HepG2 (cell line): ENCODE data around the gene FAM83E. TPM values are rescaled to one million over a fixed set of nuclear protein-coding genes. Genes with fewer than 3 reads are reported as not detected.
A peak's percentile ranks its signal among the peaks of the same experiment; 100 is the strongest.

Source experiments
- DNMT1 ChIP-seq: sonication (generic); formaldehyde crosslinking; IDR thresholded peaks from 2 replicates; pipeline ENCODE4 v1.5.1; 2020; ENCODE audit warnings: mild to moderate bottlenecking, missing genetic modification reagents
- KAT2B ChIP-seq: fragments of 150-350 bp; IDR thresholded peaks from 2 replicates; pipeline ENCODE4 v1.6.1; 2014; ENCODE audit warnings: low read depth, low read length, borderline replicate concordance
- RXRA ChIP-seq: sonication (generic); formaldehyde crosslinking; IDR thresholded peaks from 2 replicates; pipeline ENCODE4 v1.5.1; 2020; ENCODE audit warnings: missing genetic modification reagents
- SAP130 ChIP-seq: IDR thresholded peaks from 2 replicates; pipeline ENCODE4 v1.6.1; 2016; ENCODE audit warnings: low read depth
- ZFAT ChIP-seq: sonication (generic); formaldehyde crosslinking; conservative IDR thresholded peaks from 2 replicates; pipeline ENCODE4 v1.8.1; 2023; ENCODE audit warnings: missing genetic modification reagents, inconsistent platforms
- ZNF550 ChIP-seq: sonication (generic); formaldehyde crosslinking; IDR thresholded peaks from 2 replicates; pipeline ENCODE4 v1.4.0; 2020; ENCODE audit warnings: mild to moderate bottlenecking, missing genetic modification reagents, borderline replicate concordance
- ZNF878 ChIP-seq: sonication (generic); formaldehyde crosslinking; IDR thresholded peaks from 2 replicates; pipeline ENCODE4 v1.8.1; 2023; ENCODE audit warnings: mild to moderate bottlenecking, missing genetic modification reagents, moderate library complexity
- ZNF883 ChIP-seq: sonication (generic); formaldehyde crosslinking; IDR thresholded peaks from 2 replicates; pipeline ENCODE4 v1.5.1; 2020; ENCODE audit warnings: mild to moderate bottlenecking, missing genetic modification reagents; ENCODE audit errors: not compliant biosample characterization
- polyA plus RNA-seq, 8 experiments: library from polyadenylated mRNA; depleted of rRNA in 3 of 8; stranded (reverse) in 7 of 8; unstranded in 1 of 8; fragments of >200 nt; fragmentation: Illumina TruSeq in 4 of 8; extraction: Trizol in 4 of 8; gene quantifications; 2 replicates each; pipeline versions ENCODE4 v1.2.1 to v1.2.3, GENCODE V29; 2011 to 2016; ENCODE audit warnings: low read depth in 4 of 8, missing spikeins in 1 of 8, mixed read lengths in 1 of 8; ENCODE audit not compliant: insufficient read depth in 1 of 8
- total RNA-seq, 5 experiments: library from RNA; depleted of rRNA; stranded (reverse); fragments of >200 nt; fragmentation: Illumina TruSeq; extraction: Trizol; gene quantifications; 2 replicates each; pipeline ENCODE4 v1.2.3, GENCODE V29; 2016; ENCODE audit warnings: low read depth in 1 of 5
- TF ChIP-seq, protein P1 (sequence below): sonication (generic); formaldehyde crosslinking; IDR thresholded peaks from 2 replicates; pipeline ENCODE4 v1.9.0; 2021; ENCODE audit warnings: mild to moderate bottlenecking, missing genetic modification reagents
- TF ChIP-seq, protein P2 (sequence below): sonication (generic); formaldehyde crosslinking; IDR thresholded peaks from 2 replicates; pipeline ENCODE4 v1.4.0; 2020; ENCODE audit warnings: missing genetic modification reagents
- TF ChIP-seq, protein P3 (sequence below): sonication (generic); formaldehyde crosslinking; IDR thresholded peaks from 2 replicates; pipeline ENCODE4 v1.4.0; 2020; ENCODE audit warnings: mild to moderate bottlenecking, low read depth, missing genetic modification reagents
- TF ChIP-seq, protein P4 (sequence below): sonication (generic); formaldehyde crosslinking; conservative IDR thresholded peaks from 2 replicates; pipeline ENCODE4 v1.8.1; 2023; ENCODE audit warnings: missing genetic modification reagents
- TF ChIP-seq, protein P5 (sequence below): sonication (generic); formaldehyde crosslinking; IDR thresholded peaks from 2 replicates; pipeline ENCODE4 v1.8.1; 2023; ENCODE audit warnings: missing genetic modification reagents, inconsistent platforms, borderline replicate concordance
- TF ChIP-seq, protein P6 (sequence below): sonication (generic); formaldehyde crosslinking; conservative IDR thresholded peaks from 2 replicates; pipeline ENCODE4 v1.4.0; 2020; ENCODE audit warnings: missing genetic modification reagents

The FAM83E gene
- total and polyA plus RNA-seq, 2 of the 13 experiments (the other 11 are each of a cell fraction or from before 2014, with no cell fraction given) = 0.18 to 0.60 TPM

DNA sequence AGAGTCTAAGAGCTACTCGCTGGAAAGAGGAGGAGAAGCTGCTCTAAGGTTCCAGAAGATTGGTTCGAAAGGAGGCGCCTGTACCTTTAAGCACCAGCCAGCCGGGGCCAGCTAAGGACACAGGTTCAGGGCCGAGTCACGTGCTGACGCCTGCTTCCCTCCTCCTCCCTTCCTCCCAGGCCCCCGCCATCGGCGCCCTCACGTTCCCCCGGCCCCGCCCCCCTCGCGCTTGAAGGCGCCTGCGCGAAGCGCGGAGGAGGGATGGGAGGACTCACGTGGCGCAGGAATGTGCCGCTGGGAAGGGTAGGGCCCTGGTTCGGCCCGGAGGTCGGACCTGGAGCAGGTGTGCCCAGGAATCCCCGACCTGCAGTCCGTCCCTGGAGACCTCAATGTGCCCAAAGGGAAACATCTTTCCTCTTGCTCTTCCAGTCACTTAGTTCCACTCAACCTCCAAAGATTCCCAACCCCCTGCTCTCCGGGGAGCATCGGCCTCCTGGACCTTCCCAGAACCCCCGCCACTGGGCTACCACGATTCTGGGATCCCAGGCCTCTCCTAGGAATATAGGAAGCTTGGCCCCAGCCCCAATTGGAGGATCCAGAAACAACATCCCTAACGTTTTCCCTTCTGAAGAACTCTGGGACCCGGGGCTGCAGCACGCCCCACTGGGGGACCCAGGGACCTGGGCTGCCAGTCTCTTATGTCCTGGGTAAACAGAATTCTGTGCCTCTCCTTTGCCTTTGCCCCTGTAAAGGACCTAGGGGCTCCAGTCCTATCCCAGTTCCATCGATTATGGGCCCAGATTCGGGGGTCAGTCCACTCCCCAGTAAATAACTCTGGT lies 19.8 kb upstream of the FAM83E start (continued):
- TF ChIP-seq, protein P1, sequence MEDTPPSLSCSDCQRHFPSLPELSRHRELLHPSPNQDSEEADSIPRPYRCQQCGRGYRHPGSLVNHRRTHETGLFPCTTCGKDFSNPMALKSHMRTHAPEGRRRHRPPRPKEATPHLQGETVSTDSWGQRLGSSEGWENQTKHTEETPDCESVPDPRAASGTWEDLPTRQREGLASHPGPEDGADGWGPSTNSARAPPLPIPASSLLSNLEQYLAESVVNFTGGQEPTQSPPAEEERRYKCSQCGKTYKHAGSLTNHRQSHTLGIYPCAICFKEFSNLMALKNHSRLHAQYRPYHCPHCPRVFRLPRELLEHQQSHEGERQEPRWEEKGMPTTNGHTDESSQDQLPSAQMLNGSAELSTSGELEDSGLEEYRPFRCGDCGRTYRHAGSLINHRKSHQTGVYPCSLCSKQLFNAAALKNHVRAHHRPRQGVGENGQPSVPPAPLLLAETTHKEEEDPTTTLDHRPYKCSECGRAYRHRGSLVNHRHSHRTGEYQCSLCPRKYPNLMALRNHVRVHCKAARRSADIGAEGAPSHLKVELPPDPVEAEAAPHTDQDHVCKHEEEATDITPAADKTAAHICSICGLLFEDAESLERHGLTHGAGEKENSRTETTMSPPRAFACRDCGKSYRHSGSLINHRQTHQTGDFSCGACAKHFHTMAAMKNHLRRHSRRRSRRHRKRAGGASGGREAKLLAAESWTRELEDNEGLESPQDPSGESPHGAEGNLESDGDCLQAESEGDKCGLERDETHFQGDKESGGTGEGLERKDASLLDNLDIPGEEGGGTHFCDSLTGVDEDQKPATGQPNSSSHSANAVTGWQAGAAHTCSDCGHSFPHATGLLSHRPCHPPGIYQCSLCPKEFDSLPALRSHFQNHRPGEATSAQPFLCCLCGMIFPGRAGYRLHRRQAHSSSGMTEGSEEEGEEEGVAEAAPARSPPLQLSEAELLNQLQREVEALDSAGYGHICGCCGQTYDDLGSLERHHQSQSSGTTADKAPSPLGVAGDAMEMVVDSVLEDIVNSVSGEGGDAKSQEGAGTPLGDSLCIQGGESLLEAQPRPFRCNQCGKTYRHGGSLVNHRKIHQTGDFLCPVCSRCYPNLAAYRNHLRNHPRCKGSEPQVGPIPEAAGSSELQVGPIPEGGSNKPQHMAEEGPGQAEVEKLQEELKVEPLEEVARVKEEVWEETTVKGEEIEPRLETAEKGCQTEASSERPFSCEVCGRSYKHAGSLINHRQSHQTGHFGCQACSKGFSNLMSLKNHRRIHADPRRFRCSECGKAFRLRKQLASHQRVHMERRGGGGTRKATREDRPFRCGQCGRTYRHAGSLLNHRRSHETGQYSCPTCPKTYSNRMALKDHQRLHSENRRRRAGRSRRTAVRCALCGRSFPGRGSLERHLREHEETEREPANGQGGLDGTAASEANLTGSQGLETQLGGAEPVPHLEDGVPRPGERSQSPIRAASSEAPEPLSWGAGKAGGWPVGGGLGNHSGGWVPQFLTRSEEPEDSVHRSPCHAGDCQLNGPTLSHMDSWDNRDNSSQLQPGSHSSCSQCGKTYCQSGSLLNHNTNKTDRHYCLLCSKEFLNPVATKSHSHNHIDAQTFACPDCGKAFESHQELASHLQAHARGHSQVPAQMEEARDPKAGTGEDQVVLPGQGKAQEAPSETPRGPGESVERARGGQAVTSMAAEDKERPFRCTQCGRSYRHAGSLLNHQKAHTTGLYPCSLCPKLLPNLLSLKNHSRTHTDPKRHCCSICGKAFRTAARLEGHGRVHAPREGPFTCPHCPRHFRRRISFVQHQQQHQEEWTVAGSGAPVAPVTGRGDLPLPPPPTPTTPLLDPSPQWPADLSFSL (CRISPR knock-in tag) = no peak
- TF ChIP-seq RXRA (CRISPR knock-in tag) (peak; percentile 100), KAT2B (no peak), ZNF883 (CRISPR knock-in tag) (peak; percentile 30), SAP130 (CRISPR knock-in tag) (peak; percentile 88), ZFAT (no peak), ZNF550 (CRISPR knock-in tag) (no peak), ZNF878 (CRISPR knock-in tag) (0 out of 2 replicates have a peak, but pooled peaks have one; percentile 48), DNMT1 (CRISPR knock-in tag) (no peak)
- TF ChIP-seq, protein P2, sequence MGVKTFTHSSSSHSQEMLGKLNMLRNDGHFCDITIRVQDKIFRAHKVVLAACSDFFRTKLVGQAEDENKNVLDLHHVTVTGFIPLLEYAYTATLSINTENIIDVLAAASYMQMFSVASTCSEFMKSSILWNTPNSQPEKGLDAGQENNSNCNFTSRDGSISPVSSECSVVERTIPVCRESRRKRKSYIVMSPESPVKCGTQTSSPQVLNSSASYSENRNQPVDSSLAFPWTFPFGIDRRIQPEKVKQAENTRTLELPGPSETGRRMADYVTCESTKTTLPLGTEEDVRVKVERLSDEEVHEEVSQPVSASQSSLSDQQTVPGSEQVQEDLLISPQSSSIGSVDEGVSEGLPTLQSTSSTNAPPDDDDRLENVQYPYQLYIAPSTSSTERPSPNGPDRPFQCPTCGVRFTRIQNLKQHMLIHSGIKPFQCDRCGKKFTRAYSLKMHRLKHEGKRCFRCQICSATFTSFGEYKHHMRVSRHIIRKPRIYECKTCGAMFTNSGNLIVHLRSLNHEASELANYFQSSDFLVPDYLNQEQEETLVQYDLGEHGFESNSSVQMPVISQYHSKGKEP (CRISPR knock-in tag) = 0 out of 2 replicates have a peak, but pooled peaks have one; percentile 35
- TF ChIP-seq, protein P3, sequence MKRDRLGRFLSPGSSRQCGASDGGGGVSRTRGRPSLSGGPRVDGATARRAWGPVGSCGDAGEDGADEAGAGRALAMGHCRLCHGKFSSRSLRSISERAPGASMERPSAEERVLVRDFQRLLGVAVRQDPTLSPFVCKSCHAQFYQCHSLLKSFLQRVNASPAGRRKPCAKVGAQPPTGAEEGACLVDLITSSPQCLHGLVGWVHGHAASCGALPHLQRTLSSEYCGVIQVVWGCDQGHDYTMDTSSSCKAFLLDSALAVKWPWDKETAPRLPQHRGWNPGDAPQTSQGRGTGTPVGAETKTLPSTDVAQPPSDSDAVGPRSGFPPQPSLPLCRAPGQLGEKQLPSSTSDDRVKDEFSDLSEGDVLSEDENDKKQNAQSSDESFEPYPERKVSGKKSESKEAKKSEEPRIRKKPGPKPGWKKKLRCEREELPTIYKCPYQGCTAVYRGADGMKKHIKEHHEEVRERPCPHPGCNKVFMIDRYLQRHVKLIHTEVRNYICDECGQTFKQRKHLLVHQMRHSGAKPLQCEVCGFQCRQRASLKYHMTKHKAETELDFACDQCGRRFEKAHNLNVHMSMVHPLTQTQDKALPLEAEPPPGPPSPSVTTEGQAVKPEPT = peak; percentile 33; the same call in 1 of the 2 replicates
- TF ChIP-seq, protein P4, sequence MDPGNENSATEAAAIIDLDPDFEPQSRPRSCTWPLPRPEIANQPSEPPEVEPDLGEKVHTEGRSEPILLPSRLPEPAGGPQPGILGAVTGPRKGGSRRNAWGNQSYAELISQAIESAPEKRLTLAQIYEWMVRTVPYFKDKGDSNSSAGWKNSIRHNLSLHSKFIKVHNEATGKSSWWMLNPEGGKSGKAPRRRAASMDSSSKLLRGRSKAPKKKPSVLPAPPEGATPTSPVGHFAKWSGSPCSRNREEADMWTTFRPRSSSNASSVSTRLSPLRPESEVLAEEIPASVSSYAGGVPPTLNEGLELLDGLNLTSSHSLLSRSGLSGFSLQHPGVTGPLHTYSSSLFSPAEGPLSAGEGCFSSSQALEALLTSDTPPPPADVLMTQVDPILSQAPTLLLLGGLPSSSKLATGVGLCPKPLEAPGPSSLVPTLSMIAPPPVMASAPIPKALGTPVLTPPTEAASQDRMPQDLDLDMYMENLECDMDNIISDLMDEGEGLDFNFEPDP (CRISPR knock-in tag) = no peak
- TF ChIP-seq, protein P5, sequence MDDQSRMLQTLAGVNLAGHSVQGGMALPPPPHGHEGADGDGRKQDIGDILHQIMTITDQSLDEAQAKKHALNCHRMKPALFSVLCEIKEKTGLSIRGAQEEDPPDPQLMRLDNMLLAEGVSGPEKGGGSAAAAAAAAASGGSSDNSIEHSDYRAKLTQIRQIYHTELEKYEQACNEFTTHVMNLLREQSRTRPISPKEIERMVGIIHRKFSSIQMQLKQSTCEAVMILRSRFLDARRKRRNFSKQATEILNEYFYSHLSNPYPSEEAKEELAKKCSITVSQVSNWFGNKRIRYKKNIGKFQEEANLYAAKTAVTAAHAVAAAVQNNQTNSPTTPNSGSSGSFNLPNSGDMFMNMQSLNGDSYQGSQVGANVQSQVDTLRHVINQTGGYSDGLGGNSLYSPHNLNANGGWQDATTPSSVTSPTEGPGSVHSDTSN = no peak
- TF ChIP-seq, protein P6, sequence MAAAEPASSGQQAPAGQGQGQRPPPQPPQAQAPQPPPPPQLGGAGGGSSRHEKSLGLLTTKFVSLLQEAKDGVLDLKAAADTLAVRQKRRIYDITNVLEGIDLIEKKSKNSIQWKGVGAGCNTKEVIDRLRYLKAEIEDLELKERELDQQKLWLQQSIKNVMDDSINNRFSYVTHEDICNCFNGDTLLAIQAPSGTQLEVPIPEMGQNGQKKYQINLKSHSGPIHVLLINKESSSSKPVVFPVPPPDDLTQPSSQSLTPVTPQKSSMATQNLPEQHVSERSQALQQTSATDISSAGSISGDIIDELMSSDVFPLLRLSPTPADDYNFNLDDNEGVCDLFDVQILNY (CRISPR knock-in tag) = peak; percentile 57; the same call in 1 of the 2 replicates
